OCI-LY1 (cell line): ENCODE data around the gene MZF1.

ENCODE experiments used
- H2AFZ ChIP-seq: fragments of 200-600 bp; sonication (generic), shearing (Covaris generic); 2 replicates; pipeline ENCODE4 v1.6.0; 2014; ENCODE audit warnings: antibody characterized with exemption, mild to moderate bottlenecking, low read length
- H3F3A ChIP-seq: fragments of 200-600 bp; sonication (generic), shearing (Covaris generic); 2 replicates; pipeline ENCODE4 v1.6.0; 2014; ENCODE audit warnings: mild to moderate bottlenecking, antibody characterized with exemption, low read length, moderate library complexity; ENCODE audit not compliant: insufficient read depth
- H3K27ac ChIP-seq: fragments of 200-600 bp; sonication (generic); 2 replicates; pipeline ENCODE4 v1.5.1; 2014; ENCODE audit warnings: low read length, mixed run types, mild to moderate bottlenecking, low read depth; ENCODE audit not compliant: poor library complexity, severe bottlenecking
- H3K27me3 ChIP-seq: fragments of 200-600 bp; sonication (generic); 2 replicates; pipeline ENCODE4 v1.6.0; 2014; ENCODE audit warnings: antibody characterized with exemption, mild to moderate bottlenecking, low read length, moderate library complexity; ENCODE audit not compliant: insufficient read depth
- H3K36me3 ChIP-seq: fragments of 200-600 bp; sonication (generic); 2 replicates; pipeline ENCODE4 v1.6.1; 2014; ENCODE audit warnings: mild to moderate bottlenecking, antibody characterized with exemption, low read length, moderate library complexity, mixed read lengths; ENCODE audit not compliant: insufficient read depth
- H3K4me1 ChIP-seq: fragments of 200-600 bp; sonication (generic); 2 replicates; pipeline ENCODE4 v1.5.1; 2014; ENCODE audit warnings: mild to moderate bottlenecking, low read length, moderate library complexity; ENCODE audit not compliant: insufficient read depth, severe bottlenecking
- H3K4me2 ChIP-seq: fragments of 200-600 bp; sonication (generic), shearing (Covaris generic); 2 replicates; pipeline ENCODE4 v1.6.1; 2014; ENCODE audit warnings: low read length
- H3K4me3 ChIP-seq: fragments of 200-600 bp; sonication (generic); 2 replicates; pipeline ENCODE4 v1.5.1; 2014; ENCODE audit warnings: low read length, low read depth, mild to moderate bottlenecking, mixed read lengths; ENCODE audit not compliant: poor library complexity, severe bottlenecking
- H3K79me2 ChIP-seq: fragments of 200-600 bp; shearing (Covaris generic); 2 replicates; pipeline ENCODE4 v1.6.1; 2016; ENCODE audit warnings: mixed run types, low read length, mixed read lengths; ENCODE audit not compliant: insufficient read depth
- H3K9ac ChIP-seq: fragments of 200-600 bp; sonication (generic), shearing (Covaris generic); 2 replicates; pipeline ENCODE4 v1.6.1; 2014; ENCODE audit warnings: mild to moderate bottlenecking, low read length, mixed read lengths
- H3K9me2 ChIP-seq: fragments of 200-600 bp; sonication (generic), shearing (Covaris generic); 2 replicates; pipeline ENCODE4 v1.6.1; 2014; ENCODE audit warnings: low read depth, mild to moderate bottlenecking, low read length, mixed read lengths
- H3K9me3 ChIP-seq: fragments of 200-600 bp; shearing (Covaris generic); 2 replicates; pipeline ENCODE4 v1.6.1; 2014; ENCODE audit warnings: low read length, mixed read lengths
- H4K20me1 ChIP-seq: fragments of 200-600 bp; sonication (generic), shearing (Covaris generic); 2 replicates; pipeline ENCODE4 v1.6.0; 2016; ENCODE audit warnings: mild to moderate bottlenecking, low read length; ENCODE audit not compliant: insufficient read depth
- CTCF ChIP-seq: fragments of 200-600 bp; sonication (generic), shearing (Covaris generic); IDR thresholded peaks from 2 replicates; pipeline ENCODE4 v1.5.1; 2017; ENCODE audit warnings: mild to moderate bottlenecking, antibody characterized with exemption, low read length, moderate library complexity, mixed read lengths
- EZH2 ChIP-seq: fragments of 200-600 bp; sonication (generic), shearing (Covaris generic); IDR thresholded peaks from 2 replicates; pipeline ENCODE4 v1.8.0; 2017; ENCODE audit warnings: borderline replicate concordance, mixed run types, mild to moderate bottlenecking, antibody characterized with exemption, low read length, moderate library complexity, mixed read lengths

MZF1 gene

GRCh38 chr19:58531034-58531840 lies 41.9 kb downstream of the MZF1 start:
- no peak for TF ChIP-seq CTCF
- no peak for TF ChIP-seq EZH2
- H3K36me3 ChIP-seq, result no peaks in the 10 kb centered on the region
- no peaks in the 10 kb centered on the region for H3K27me3 ChIP-seq
- no peaks in the 10 kb centered on the region for H3K9me3 ChIP-seq
- H3K27ac ChIP-seq, result no peak overlapping the region
- no peak overlapping the region for H3K9ac ChIP-seq
- H2AFZ ChIP-seq, result no peak overlapping the region
- no peak overlapping the region for H3K4me2 ChIP-seq
- no peaks in the 10 kb centered on the region for H3K9me2 ChIP-seq
- no peaks in the 10 kb centered on the region for H4K20me1 ChIP-seq
- no peak overlapping the region for H3K4me3 ChIP-seq
- no peaks in the 10 kb centered on the region for H3F3A ChIP-seq
- H3K4me1 ChIP-seq, result no peaks in the 10 kb centered on the region
- H3K79me2 ChIP-seq, result no peaks in the 10 kb centered on the region

- Histone ChIP-seq H3K4me2 (no peak overlapping the region), H3K36me3 (no peaks in the 10 kb centered on the region), H3K4me1 (no peaks in the 10 kb centered on the region), H3F3A (no peaks in the 10 kb centered on the region), H3K4me3 (no peak overlapping the region), H3K9me2 (no peaks in the 10 kb centered on the region), H2AFZ (no peak overlapping the region), H3K9ac (no peak overlapping the region), H3K27ac (no peak overlapping the region), H3K27me3 (no peaks in the 10 kb centered on the region), H3K79me2 (no peaks in the 10 kb centered on the region), H3K9me3 (no peaks in the 10 kb centered on the region), H4K20me1 (no peaks in the 10 kb centered on the region)
- no peak for TF ChIP-seq EZH2
- TF ChIP-seq CTCF, result no peak
Observed at GRCh38 chr19:58529405-58529804, 43.7 kb downstream of the MZF1 start.

- H3K9ac ChIP-seq, result no peak overlapping the region
Observed at GRCh38 chr19:58522709-58523108, 50.4 kb downstream of the MZF1 start.

More at GRCh38 chr19:58522709-58523108, 50.4 kb downstream of the MZF1 start:
- Histone ChIP-seq H3K79me2 (no peaks in the 10 kb centered on the region), H2AFZ (no peak overlapping the region), H3K9me2 (no peaks in the 10 kb centered on the region), H3K4me1 (peaks cover 24% of the 10 kb centered on the region), H4K20me1 (no peaks in the 10 kb centered on the region), H3F3A (no peaks in the 10 kb centered on the region), H3K27me3 (no peaks in the 10 kb centered on the region), H3K27ac (no peak overlapping the region), H3K4me3 (no peak overlapping the region), H3K36me3 (no peaks in the 10 kb centered on the region), H3K9me3 (no peaks in the 10 kb centered on the region), H3K4me2 (no peak overlapping the region)
- TF ChIP-seq CTCF, result no peak
